K562 (cell line): ENCODE data around the gene TLN1. TPM values are rescaled to one million over a fixed set of nuclear protein-coding genes. Genes with fewer than 3 reads are reported as not detected.

ENCODE experiments used
- ATAC-seq: fragments of 200-7000 bp; cut with Tn5 transposase; 3 replicates; pipeline ENCODE4 v1.9.1; 2020; ENCODE audit warnings: moderate library complexity
- BruUV-seq: library from RNA; stranded (reverse); fragments of 400-500 nt; replicated peaks from 2 replicates; lab custom pipeline; 2021; lab: Mats Ljungman, UMichigan
- CTCF ChIA-PET: fragments of 300-600 bp; formaldehyde crosslinking; extraction: SDS; loops from one replicate; lab custom pipeline; 2021; ENCODE audit warnings: low intra/inter-chr PET ratio; lab: Yijun Ruan, JAX
- POLR2A ChIA-PET: fragments of 300-600, 350-650 bp; sonication (Branson Sonifier 250); formaldehyde crosslinking; extraction: SDS; loops from one replicate; lab custom pipeline; 2021; ENCODE audit warnings: antibody characterized with exemption, inconsistent platforms; lab: Yijun Ruan, JAX
- DNase-seq, 4 experiments: peaks; one replicate each; pipeline versions ENCODE4 v3.0.0 to v3.0.0-alpha.2; 2011 to 2018; ENCODE audit warnings: low spot score in 3 of 4, mixed read lengths in 3 of 4; ENCODE audit errors: extremely low read depth in 1 of 4
- FAIRE-seq: peaks from 2 replicates; lab custom pipeline; 2011; peaks lifted over from hg19 to GRCh38; lab: Jason Lieb, UNC
- H2AFZ ChIP-seq: 2 replicates; pipeline ENCODE4 v1.6.0; 2011; ENCODE audit warnings: low read depth, low read length, control low read depth, inconsistent platforms
- H3K27ac ChIP-seq: fragments of 200-600 bp; 3 replicates; pipeline ENCODE4 v1.8.0; 2011; ENCODE audit warnings: low read depth, mild to moderate bottlenecking, control low read depth, inconsistent platforms, low read length, moderate library complexity, mixed read lengths; ENCODE audit errors: extremely low read depth
- H3K27me3 ChIP-seq, 2 experiments: fragments of 300-600 bp in 1 of 2; 2 replicates in 1 of 2; 3 replicates in 1 of 2; pipeline versions ENCODE4 v1.6.0 to v1.8.0; 2011; ENCODE audit warnings: inconsistent platforms in 2 of 2, low read length in 2 of 2, mild to moderate bottlenecking in 1 of 2, mixed read lengths in 1 of 2, moderate library complexity in 1 of 2; ENCODE audit not compliant: control insufficient read depth in 2 of 2, insufficient read depth in 2 of 2
- H3K36me3 ChIP-seq: fragments of 300-600 bp; 3 replicates; pipeline ENCODE4 v1.8.0; 2011; ENCODE audit warnings: mild to moderate bottlenecking, low read length, inconsistent platforms; ENCODE audit not compliant: control insufficient read depth, insufficient read depth
- H3K4me1 ChIP-seq, 2 experiments: fragments of 200-600 bp in 1 of 2; replicated peaks in 1 of 2; 2 replicates in 1 of 2; 3 replicates in 1 of 2; pipeline versions ENCODE4 v1.5.1 to v1.8.0; 2011; ENCODE audit warnings: inconsistent platforms in 2 of 2, low read length in 2 of 2, mild to moderate bottlenecking in 1 of 2, mixed read lengths in 1 of 2, moderate library complexity in 1 of 2; ENCODE audit not compliant: control insufficient read depth in 2 of 2, insufficient read depth in 2 of 2
- H3K4me2 ChIP-seq: 2 replicates; pipeline ENCODE4 v1.6.1; 2011; ENCODE audit warnings: low read length, control low read depth, inconsistent platforms, mixed read lengths; ENCODE audit not compliant: insufficient read depth
- H3K4me3 ChIP-seq: fragments of 200-600 bp; sonication (generic), shearing (Covaris generic); 2 replicates; pipeline ENCODE4 v1.5.1; 2016; ENCODE audit warnings: control low read depth, inconsistent platforms
- H3K79me2 ChIP-seq: fragments of 200-600 bp; 3 replicates; pipeline ENCODE4 v1.8.0; 2011; ENCODE audit warnings: low read length, inconsistent platforms; ENCODE audit not compliant: control insufficient read depth, insufficient read depth
- H3K9ac ChIP-seq, 2 experiments: 2 replicates each; pipeline versions ENCODE4 v1.6.0 to v1.6.1; 2011; ENCODE audit warnings: low read depth in 2 of 2, low read length in 2 of 2, control low read depth in 1 of 2, inconsistent platforms in 1 of 2, mild to moderate bottlenecking in 1 of 2, mixed read lengths in 1 of 2; ENCODE audit not compliant: insufficient read depth in 1 of 2
- H3K9me1 ChIP-seq: one replicate; pipeline ENCODE4 v1.6.0; 2011; ENCODE audit warnings: inconsistent platforms, mild to moderate bottlenecking, low read length, moderate library complexity; ENCODE audit not compliant: control insufficient read depth, insufficient read depth
- H3K9me3 ChIP-seq: replicated peaks from 2 replicates; pipeline ENCODE4 v1.5.1; 2011; ENCODE audit warnings: low read depth, low read length, inconsistent platforms; ENCODE audit not compliant: control insufficient read depth, insufficient read depth
- H4K20me1 ChIP-seq: replicated peaks from 2 replicates; pipeline ENCODE4 v1.6.1; 2011; ENCODE audit warnings: low read length, inconsistent platforms, mixed read lengths; ENCODE audit not compliant: control insufficient read depth, insufficient read depth
- ADNP ChIP-seq: fragments of 200-800 bp; sonication (Bioruptor generic); IDR thresholded peaks from 2 replicates; pipeline ENCODE4 v1.6.1; 2016; ENCODE audit warnings: missing genetic modification characterization, missing compliant biosample characterization
- C11orf30 ChIP-seq: fragments of 450-650 bp; IDR thresholded peaks from 2 replicates; pipeline ENCODE4 v1.6.1; 2016; ENCODE audit warnings: low read depth, mild to moderate bottlenecking
- EGR1 ChIP-seq: fragments of 450-650 bp; conservative IDR thresholded peaks from 2 replicates; pipeline ENCODE4 v1.6.1; 2017; ENCODE audit warnings: mild to moderate bottlenecking
- NFE2 ChIP-seq: IDR thresholded peaks from 2 replicates; pipeline ENCODE4 v1.6.1; 2014; ENCODE audit warnings: antibody characterized with exemption, low read depth
- PRDM10 ChIP-seq: fragments of 450-650 bp; IDR thresholded peaks from 2 replicates; pipeline ENCODE4 v1.6.1; 2018; ENCODE audit not compliant: partially characterized antibody
- STAT5B ChIP-seq: fragments of 250-450 bp; sonication (Bioruptor Pico); IDR thresholded peaks from 2 replicates; pipeline ENCODE4 v1.8.0; 2021; ENCODE audit warnings: mild to moderate bottlenecking, inconsistent platforms
- TEAD4 ChIP-seq, 2 experiments: sonication (generic) in 1 of 2; formaldehyde crosslinking in 1 of 2; IDR thresholded peaks; 2 replicates each; pipeline versions ENCODE4 v1.6.1 to v1.8.0; 2012 to 2022; ENCODE audit warnings: borderline replicate concordance in 1 of 2, inconsistent platforms in 1 of 2, low read length in 1 of 2, mild to moderate bottlenecking in 1 of 2, missing genetic modification reagents in 1 of 2
- ZNF316 ChIP-seq: fragments of 450-650 bp; IDR thresholded peaks from 2 replicates; pipeline ENCODE4 v1.6.1; 2016
- ZNF384 ChIP-seq: IDR thresholded peaks from 2 replicates; pipeline ENCODE4 v1.6.1; 2012; ENCODE audit warnings: low read depth, low read length, improper control_type of control experiment
- WGBS: fragments of 100-300 bp; shearing (Covaris generic); methylation state at CpG from one replicate; pipeline ENCODE4 v1.1.6; 2016; ENCODE audit warnings: low coverage, mixed read lengths; ENCODE audit not compliant: insufficient coverage; ENCODE audit errors: missing lambda C conversion rate; 5-methylcytosine and 5-hydroxymethylcytosine counted together
- in situ Hi-C: fragments of 300-500 bp; cut with MboI; formaldehyde crosslinking; loops from 4 replicates; pipeline ENCODE4 v1.15.0; 2018; ENCODE audit warnings: inconsistent platforms, mixed read lengths
- intact Hi-C: fragments of 100-400 bp; cut with micrococcal nuclease; formaldehyde crosslinking; loops from 2 replicates; pipeline ENCODE4 v1.14.2; 2022
- polyA plus RNA-seq, 8 experiments: library from polyadenylated mRNA; depleted of rRNA in 4 of 8; stranded (reverse) in 5 of 8; unstranded in 3 of 8; fragments of >200 nt; fragmentation: Nextera tagmentation in 2 of 8; fragmentation: Illumina TruSeq in 1 of 8; extraction: Ambion mirVana in 2 of 8; extraction: Trizol in 1 of 8; gene quantifications; 2 replicates each; pipeline versions ENCODE4 v1.2.1 to v1.2.3, GENCODE V29; 2011 to 2014; ENCODE audit warnings: inconsistent platforms in 1 of 8, missing spikeins in 1 of 8
- total RNA-seq, 7 experiments: library from RNA; depleted of rRNA in 6 of 7; stranded (reverse); fragments of >200 nt in 6 of 7; fragmentation: Illumina TruSeq in 2 of 7; extraction: Trizol in 2 of 7; gene quantifications; 2 replicates each; pipeline versions ENCODE4 v1.2.1 to v1.2.3, GENCODE V29; 2011 to 2021; ENCODE audit warnings: low replicate concordance in 1 of 7

TLN1 gene
- total and polyA plus RNA-seq, 9 of the 15 experiments (the other 6 are each of a cell fraction or from before 2014, with no cell fraction given), result 3.6 to 240 (median 54.8) TPM

- in situ Hi-C loops (no loop called here), intact Hi-C loops (loop anchor here (5.0 kb wide), 1 partner anchor 39 kb away; no protein-coding TSS in a partner anchor)
- POLR2A ChIA-PET, result interaction anchor here (0.9 kb wide), 1 partner anchor 9 kb away, joined by 3 read pairs; no protein-coding TSS in a partner anchor
- Histone ChIP-seq H3K9me3 (no peaks in the 10 kb centered on the region), H3K27me3 (no peaks in the 10 kb centered on the region), H3K4me1 (peaks cover 6 to 21% of the 10 kb centered on the region in 2 experiments; a peak in 4 of 5 replicates), H3K27ac (peak overlapping the region; percentile 73; the same call in 1 of the 3 replicates), H3K9me1 (no peaks in the 10 kb centered on the region), H4K20me1 (no peaks in the 10 kb centered on the region)
- ATAC-seq (peak; percentile 51; the same call in 2 of the 3 replicates), DNase-seq (peak in 2 of 4 experiments; percentile 8 to 20), FAIRE-seq (no peak)
- WGBS, result 38% methylated on average over 3 of the region's 4 CpGs
- CTCF ChIA-PET, result interaction anchor here (0.6 kb wide), 1 partner anchor 419 kb away, joined by 6 read pairs; no protein-coding TSS in a partner anchor
- no TSS peak for BruUV-seq
- TF ChIP-seq PRDM10 (no peak), TEAD4 (IDR thresholded peaks at IDR 0.05; ENCODE audit: low read length) (no peak), TEAD4 (CRISPR knock-in tag; IDR thresholded peaks at IDR 0.05; ENCODE audit: borderline replicate concordance) (no peak), STAT5B (CRISPR knock-in tag) (no peak), ZNF384 (peak; percentile 32; the same call in 1 of the 2 replicates), ZNF316 (peak; percentile 13; the same call in 1 of the 2 replicates), C11orf30 (peak; percentile 40; the same call in 1 of the 2 replicates), ADNP (tag) (no peak), EGR1 (no peak), NFE2 (peak; percentile 52; the same call in 1 of the 2 replicates)
- TF ChIP-seq, all 486 proteins: peak for 4
- Histone ChIP-seq H3K36me3 (0 out of 3 replicates have a peak, but pooled peaks cover 4% of the 10 kb centered on the region), H3K4me3 (no peak overlapping the region), H3K9ac (no peak overlapping the region), H2AFZ (no peak overlapping the region), H3K4me2 (no peak overlapping the region; the same call in 1 of the 2 replicates), H3K79me2 (peaks cover 3% of the 10 kb centered on the region; the same call in 2 of the 3 replicates)
These were observed 44.0 kb upstream of the TLN1 start for GRCh38 chr9:35776018-35776417.
